Heart right ventricle (tissue), 16 donors: ENCODE measurements around the gene BRD9. TPM values are rescaled to one million over a fixed set of nuclear protein-coding genes. Genes with fewer than 3 reads are reported as not detected.

ENCODE experiments used
- ATAC-seq, 8 donors: fragments of 200-7000 bp; cut with Tn5 transposase; one replicate each; pipeline ENCODE4 v1.9.1; 2020; ENCODE audit warnings: mild to moderate bottlenecking in 8 of 8, moderate library complexity in 8 of 8, moderate number of reproducible peaks in 1 of 8
- DNase-seq, 2 donors: peaks; one replicate each; pipeline ENCODE4 v3.0.0-alpha.2; 2020
- H3K27ac ChIP-seq, 10 donors: fragments of 200-600 bp; sonication (generic) in 2 of 10; one replicate each; pipeline versions ENCODE4 v1.5.0 to v1.8.0; 2020 to 2022; ENCODE audit warnings: mild to moderate bottlenecking in 3 of 10
- H3K27me3 ChIP-seq, 7 donors: fragments of 200-600 bp; one replicate each; pipeline ENCODE4 v1.8.0; 2021 to 2022; ENCODE audit warnings: mild to moderate bottlenecking in 2 of 7
- H3K36me3 ChIP-seq, 9 donors: fragments of 200-600 bp; sonication (generic) in 1 of 9; one replicate each; pipeline versions ENCODE4 v1.5.0 to v1.8.0; 2020 to 2022; ENCODE audit warnings: mild to moderate bottlenecking in 2 of 9
- H3K4me1 ChIP-seq, 9 donors: fragments of 200-600 bp; sonication (generic) in 1 of 9; one replicate each; pipeline versions ENCODE4 v1.5.0 to v1.8.0; 2020 to 2022; ENCODE audit warnings: mild to moderate bottlenecking in 4 of 9
- H3K4me3 ChIP-seq, 10 donors: fragments of 200-600 bp; sonication (generic) in 2 of 10; one replicate each; pipeline versions ENCODE4 v1.5.0 to v1.8.0; 2020 to 2022; ENCODE audit warnings: mild to moderate bottlenecking in 7 of 10, moderate library complexity in 2 of 10
- H3K9me3 ChIP-seq, 11 donors: fragments of 200-600 bp in 10 of 11; sonication (generic) in 2 of 11; one replicate each; pipeline versions ENCODE4 v1.5.0 to v1.8.0; 2013 to 2022; ENCODE audit warnings: mild to moderate bottlenecking in 2 of 11, control low read depth in 1 of 11, moderate library complexity in 1 of 11
- CTCF ChIP-seq, 9 donors: fragments of 200-600 bp; sonication (generic) in 2 of 9; IDR thresholded peaks; one replicate each; pipeline versions ENCODE4 v1.5.0 to v1.8.0; 2021 to 2022; ENCODE audit warnings: antibody characterized with exemption in 9 of 9, mild to moderate bottlenecking in 5 of 9, moderate library complexity in 1 of 9
- WGBS, 2 donors: extraction: QIAGEN DNeasy Blood & Tissue Kit; methylation state at CpG; one replicate each; pipeline ENCODE4 v1.1.7; 2013; ENCODE audit warnings: inconsistent platforms in 1 of 2; 5-methylcytosine and 5-hydroxymethylcytosine counted together
- intact Hi-C, 10 donors: fragments of 100-400 bp; cut with DNase I; formaldehyde crosslinking; loops; one replicate each; pipeline versions ENCODE4 v1.11.1 to v1.14.2; 2022
- polyA plus RNA-seq, 2 donors: library from polyadenylated mRNA; stranded (reverse); fragments of 200-250 nt; gene quantifications; one replicate each; pipeline ENCODE4 v1.2.3, GENCODE V29; 2013
- total RNA-seq, 10 donors: library from RNA; stranded (reverse); fragmentation: NEBNext Ultra II Directional in 3 of 10; extraction: Animal tissue kit (Norgen Biotek cat#: 25700) in 3 of 10; gene quantifications; one replicate each; pipeline versions ENCODE4 v1.2.1 to v1.2.4, GENCODE V29; 2021 to 2023
- donor health status: Arrhythmogenic right ventricular cardiomyopathy.
- donor health status: ischemic (EF 13 %, LVEDD 7.1; RV severe dilation, severe dysfunction).
- donor health status: healthy with polysubstance abuse.
- donor health status: DM: no; HTN: yes; CAD: no.
- donor health status: DM: no; HTN: no; CAD: no.
- donor health status: ischemic (EF 25% LVEDD 6.9; RV normal size, moderate dysfunction).
- donor health status: ischemic (EF 25% LVEDD 5.7; RV mildly dilated, moderate dysfunction).
- donor health status: healthy.
- donor health status: DM: yes; HTN: yes; CAD: no.
- donor health status: Ischemic cardiomyopathy.
- donor health status: ischemic (EF 35%, LVEDD 5.7; RV mildly dilated, moderate dysfunction).
- donor health status: nonischemic (EF 11% LVEDD 7.7; RV severe dilation, severe dysfunction).
- donor health status: DM: yes; HTN: yes; CAD: no.
- donor health status: PGD.
- donor health status: ischemic (EF 29% LVEDD 5.4; RV normal size, mild dysfunction).
- donor health status: nonischemic (EF 23%, LVEDD 6.1; RV moderate dilation, normal function).

Gene BRD9
- total and polyA plus RNA-seq, 12 donors = 16.7 to 42.6 (median 26.0) TPM

DNA sequence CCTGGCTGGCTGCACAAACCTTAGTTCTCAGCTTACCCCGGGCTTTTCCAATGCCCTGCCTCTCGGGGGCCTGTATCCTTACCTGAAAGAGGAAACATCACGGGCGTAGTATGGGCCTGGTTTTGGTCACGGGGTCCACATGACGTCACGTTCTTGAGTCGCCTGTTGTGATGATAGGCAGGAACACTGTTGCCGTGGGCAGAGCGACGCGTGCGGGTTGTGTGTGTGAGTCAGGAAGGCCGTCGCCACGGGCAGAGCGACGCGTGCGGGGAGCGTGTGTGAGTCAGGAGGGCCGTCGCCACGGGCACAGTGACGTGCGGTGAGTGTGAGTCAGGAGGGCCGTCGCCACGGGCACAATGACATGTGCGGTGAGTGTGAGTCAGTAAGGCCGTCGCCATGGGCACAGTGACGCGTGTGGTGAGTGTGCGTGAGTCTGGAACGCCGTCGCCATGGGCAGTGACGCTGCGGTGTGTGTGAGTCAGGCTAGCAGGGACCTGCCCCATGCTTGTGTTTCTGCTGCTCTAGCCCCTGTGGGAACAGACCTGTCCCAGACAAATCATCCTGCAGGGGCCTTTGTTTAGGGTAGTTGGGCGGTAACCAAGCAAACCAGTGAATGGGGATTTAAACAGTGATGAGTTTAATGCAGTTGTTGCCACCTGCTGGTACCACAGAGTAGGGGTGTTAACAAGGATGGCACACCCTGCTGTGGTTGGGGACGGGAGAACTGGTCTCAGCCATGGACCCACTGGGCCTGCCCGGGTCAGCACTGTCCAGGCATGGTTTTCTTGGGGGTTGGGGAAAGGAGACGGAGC lies 19.9 kb upstream of the BRD9 start:
- intact Hi-C loops = no loop called here
- peak in 1 of 8 donors; percentile 12 for ATAC-seq

GRCh38 chr5:911601-912000 lies 19.0 kb upstream of the BRD9 start:
- Histone ChIP-seq H3K4me3 (no peak overlapping the region), H3K27ac (no peak overlapping the region), H3K36me3 (peaks cover 0 to 44% (median 0%) of the 10 kb centered on the region in 9 donors), H3K27me3 (no peaks in the 10 kb centered on the region), H3K9me3 (no peaks in the 10 kb centered on the region), H3K4me1 (no peaks in the 10 kb centered on the region)
- ATAC-seq (no peak), DNase-seq (no peak)
- intact Hi-C loops = no loop called here
- no peak for TF ChIP-seq CTCF (IDR thresholded peaks at IDR 0.05)
- 73 to 86% methylated on average over 11 of the region's 11 CpGs for WGBS, 2 donors

More for the DNA sequence above, 19.9 kb upstream of the BRD9 start:
- WGBS, 2 donors = 95 to 97% methylated on average over 44 of the region's 44 CpGs
- peak in 1 of 9 donors; percentile 9 for TF ChIP-seq CTCF (IDR thresholded peaks at IDR 0.05)
- Histone ChIP-seq H3K36me3 (peaks cover 0 to 49% (median 0%) of the 10 kb centered on the region in 9 donors), H3K4me1 (no peaks in the 10 kb centered on the region), H3K27ac (no peak overlapping the region), H3K9me3 (no peaks in the 10 kb centered on the region), H3K27me3 (no peaks in the 10 kb centered on the region), H3K4me3 (no peak overlapping the region)
- no peak for DNase-seq

- DNase-seq = no peak
- intact Hi-C loops = no loop called here
- no peak for TF ChIP-seq CTCF (IDR thresholded peaks at IDR 0.05)
- Histone ChIP-seq H3K4me3 (no peak overlapping the region), H3K4me1 (no peaks in the 10 kb centered on the region), H3K9me3 (no peaks in the 10 kb centered on the region), H3K36me3 (peaks cover 0 to 41% (median 0%) of the 10 kb centered on the region in 9 donors), H3K27me3 (no peaks in the 10 kb centered on the region), H3K27ac (no peak overlapping the region)
- ATAC-seq = peak in 1 of 8 donors; percentile 10
- WGBS, 2 donors = 97 to 98% methylated on average over 7 of the region's 7 CpGs
Measured at GRCh38 chr5:910769-911160, 18.2 kb upstream of the BRD9 start.

GRCh38 chr5:909994-910768 lies 17.6 kb upstream of the BRD9 start:
- no peak for TF ChIP-seq CTCF (IDR thresholded peaks at IDR 0.05)
- peak in 1 of 8 donors; percentile 28 for ATAC-seq

More at GRCh38 chr5:909994-910768, 17.6 kb upstream of the BRD9 start:
- Histone ChIP-seq H3K27me3 (no peaks in the 10 kb centered on the region), H3K36me3 (peaks cover 0 to 41% (median 0%) of the 10 kb centered on the region in 9 donors), H3K9me3 (no peaks in the 10 kb centered on the region), H3K4me3 (no peak overlapping the region), H3K4me1 (no peaks in the 10 kb centered on the region), H3K27ac (no peak overlapping the region)
- no peak for DNase-seq
- intact Hi-C loops = loop anchor here in 2 of 10 donors (5.0 to 10.0 kb wide), 2 partner anchors 238 to 465 kb away; partner anchors contain the start of gene EXOC3 (in 1 of the 2)
- 95 to 98% methylated on average over 18 of the region's 18 CpGs for WGBS, 2 donors
